GM06990 (cell line): ENCODE data around the gene GNG12.
"Not testable (repeated sequence)": the region's sequence is repeated elsewhere in the genome, so short reads cannot be mapped to it uniquely, and the experiment has no call there.

Source experiments
- DNase-seq: peaks from one replicate; pipeline ENCODE4 v3.0.0-alpha.2; 2011; ENCODE audit not compliant: insufficient read length; ENCODE audit errors: extremely low read depth
- H3K27me3 ChIP-seq: replicated peaks from 2 replicates; pipeline ENCODE4 v1.6.0; 2011; ENCODE audit warnings: low read length; ENCODE audit not compliant: control insufficient read depth, insufficient read depth
- H3K36me3 ChIP-seq: 2 replicates; pipeline ENCODE4 v1.5.1; 2011; ENCODE audit warnings: low read length; ENCODE audit not compliant: control insufficient read depth, insufficient read depth
- H3K4me3 ChIP-seq: replicated peaks from 2 replicates; pipeline ENCODE4 v1.5.1; 2011; ENCODE audit warnings: low read depth, mild to moderate bottlenecking, control low read depth, low read length
- TF ChIP-seq, protein P1 (sequence below): IDR thresholded peaks from 2 replicates; pipeline ENCODE4 v1.5.1; 2011; ENCODE audit warnings: low read length, control low read depth, mild to moderate bottlenecking, inconsistent platforms; ENCODE audit not compliant: insufficient read depth, poor library complexity, severe bottlenecking

GNG12 gene

DNA sequence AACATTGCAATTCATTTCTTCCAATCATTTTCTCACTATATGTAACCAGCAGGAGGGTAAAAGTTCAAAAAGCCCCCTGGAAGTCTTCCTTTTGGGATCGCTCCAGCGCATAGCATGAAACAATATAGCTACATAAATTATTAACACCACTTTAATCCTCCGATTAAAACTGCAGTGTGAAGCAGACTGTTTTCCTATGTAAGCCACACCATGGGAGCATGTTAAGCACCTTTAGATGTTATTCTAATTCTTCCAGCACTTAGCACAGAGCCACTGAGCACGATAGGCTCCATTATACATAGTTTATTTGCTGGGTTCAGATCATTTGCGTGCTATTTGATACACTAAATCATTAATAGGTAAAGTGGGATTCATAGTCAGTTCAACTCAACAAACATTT, 166.6 kb downstream of the GNG12 start:
- DNase-seq, result no peak
- H3K27me3 ChIP-seq, result no peaks in the 10 kb centered on the region
- H3K4me3 ChIP-seq, result no peak overlapping the region
- H3K36me3 ChIP-seq, result no peaks in the 10 kb centered on the region
- TF ChIP-seq, protein P1, sequence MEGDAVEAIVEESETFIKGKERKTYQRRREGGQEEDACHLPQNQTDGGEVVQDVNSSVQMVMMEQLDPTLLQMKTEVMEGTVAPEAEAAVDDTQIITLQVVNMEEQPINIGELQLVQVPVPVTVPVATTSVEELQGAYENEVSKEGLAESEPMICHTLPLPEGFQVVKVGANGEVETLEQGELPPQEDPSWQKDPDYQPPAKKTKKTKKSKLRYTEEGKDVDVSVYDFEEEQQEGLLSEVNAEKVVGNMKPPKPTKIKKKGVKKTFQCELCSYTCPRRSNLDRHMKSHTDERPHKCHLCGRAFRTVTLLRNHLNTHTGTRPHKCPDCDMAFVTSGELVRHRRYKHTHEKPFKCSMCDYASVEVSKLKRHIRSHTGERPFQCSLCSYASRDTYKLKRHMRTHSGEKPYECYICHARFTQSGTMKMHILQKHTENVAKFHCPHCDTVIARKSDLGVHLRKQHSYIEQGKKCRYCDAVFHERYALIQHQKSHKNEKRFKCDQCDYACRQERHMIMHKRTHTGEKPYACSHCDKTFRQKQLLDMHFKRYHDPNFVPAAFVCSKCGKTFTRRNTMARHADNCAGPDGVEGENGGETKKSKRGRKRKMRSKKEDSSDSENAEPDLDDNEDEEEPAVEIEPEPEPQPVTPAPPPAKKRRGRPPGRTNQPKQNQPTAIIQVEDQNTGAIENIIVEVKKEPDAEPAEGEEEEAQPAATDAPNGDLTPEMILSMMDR, result no peak

DNA sequence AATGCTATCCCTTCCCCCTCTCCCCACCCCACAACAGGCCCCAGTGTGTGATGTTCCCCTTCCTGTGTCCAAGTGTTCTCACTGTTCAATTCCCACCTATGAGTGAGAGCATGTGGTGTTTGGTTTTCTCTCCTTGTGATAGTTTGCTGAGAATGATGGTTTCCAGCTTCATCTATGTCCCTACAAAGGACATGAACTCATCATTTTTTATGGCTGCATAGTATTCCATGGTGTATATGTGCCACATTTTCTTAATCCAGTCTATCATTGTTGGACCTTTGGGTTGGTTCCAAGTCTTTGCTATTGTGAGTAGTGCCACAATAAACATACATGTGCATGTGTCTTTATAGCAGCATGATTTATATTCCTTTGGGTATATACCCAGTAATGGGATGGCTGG, 168.0 kb downstream of the GNG12 start:
- H3K4me3 ChIP-seq, H3K27me3 ChIP-seq, H3K36me3 ChIP-seq, DNase-seq: not testable (repeated sequence)

DNA sequence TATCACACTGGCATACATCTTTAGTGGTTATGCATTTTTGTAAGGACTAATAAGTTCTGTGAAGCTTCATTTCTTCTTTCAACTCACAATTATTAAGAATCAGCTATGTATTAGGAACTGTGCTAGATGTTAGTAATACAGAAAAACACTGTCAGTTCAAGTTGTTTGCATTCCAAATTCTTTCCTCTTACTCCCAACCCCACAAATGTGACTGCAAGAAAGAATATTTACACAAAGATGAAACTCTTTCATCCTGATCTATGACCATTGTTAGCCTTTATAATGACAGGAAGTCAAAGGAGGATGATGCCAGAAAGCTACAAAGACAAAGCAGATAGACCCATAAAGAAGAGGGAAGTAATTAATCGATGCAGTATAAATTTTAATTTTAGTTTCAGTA, 169.2 kb downstream of the GNG12 start:
- TF ChIP-seq, protein P1, result no peak
- Histone ChIP-seq H3K36me3 (no peaks in the 10 kb centered on the region), H3K4me3 (no peak overlapping the region), H3K27me3 (no peaks in the 10 kb centered on the region)
- DNase-seq, result no peak

DNA sequence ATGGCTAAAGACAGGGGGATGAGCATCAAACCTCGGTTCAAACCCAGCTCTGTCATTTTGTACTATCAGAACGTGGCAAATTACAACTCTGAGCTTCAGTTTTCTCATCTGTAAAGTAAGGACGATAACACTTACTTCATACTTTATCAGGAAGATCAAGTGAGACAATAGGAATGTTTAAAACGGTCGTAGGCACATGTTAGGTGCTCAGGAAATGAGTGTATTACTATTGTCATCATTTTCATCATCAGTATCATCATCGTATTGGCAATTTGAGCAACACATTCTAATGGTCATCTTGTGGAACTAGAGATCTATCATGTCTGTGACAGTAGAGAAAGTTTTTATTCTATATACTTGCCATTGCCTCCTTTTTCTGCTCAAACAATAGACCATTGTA, 170.4 kb downstream of the GNG12 start:
- no peaks in the 10 kb centered on the region for H3K27me3 ChIP-seq

DNA sequence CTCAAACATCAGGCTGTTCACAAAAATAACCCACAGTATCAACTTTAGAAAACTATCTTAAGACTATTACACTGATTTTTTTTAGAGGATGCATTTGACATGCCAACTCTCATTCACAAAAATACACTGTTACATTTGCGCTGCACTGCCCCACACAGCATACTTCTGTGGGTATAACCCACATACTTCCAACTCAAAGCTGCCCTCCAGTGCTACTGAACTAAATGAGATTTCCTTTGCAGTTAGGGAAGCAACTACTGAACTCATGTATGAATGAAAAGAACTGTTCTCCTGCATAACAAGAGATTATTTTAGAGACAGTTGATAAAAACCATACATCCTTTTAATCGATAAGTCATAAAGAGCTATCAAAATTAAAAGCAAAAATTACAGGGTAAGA, 174.0 kb downstream of the GNG12 start:
- DNase-seq, result no peak
- Histone ChIP-seq H3K4me3 (no peak overlapping the region), H3K36me3 (no peaks in the 10 kb centered on the region), H3K27me3 (no peaks in the 10 kb centered on the region)
- TF ChIP-seq, protein P1, result no peak

More for the DNA sequence above, 170.4 kb downstream of the GNG12 start:
- Histone ChIP-seq H3K4me3 (no peak overlapping the region), H3K36me3 (no peaks in the 10 kb centered on the region)
- TF ChIP-seq, protein P1, result no peak
- no peak for DNase-seq

DNA sequence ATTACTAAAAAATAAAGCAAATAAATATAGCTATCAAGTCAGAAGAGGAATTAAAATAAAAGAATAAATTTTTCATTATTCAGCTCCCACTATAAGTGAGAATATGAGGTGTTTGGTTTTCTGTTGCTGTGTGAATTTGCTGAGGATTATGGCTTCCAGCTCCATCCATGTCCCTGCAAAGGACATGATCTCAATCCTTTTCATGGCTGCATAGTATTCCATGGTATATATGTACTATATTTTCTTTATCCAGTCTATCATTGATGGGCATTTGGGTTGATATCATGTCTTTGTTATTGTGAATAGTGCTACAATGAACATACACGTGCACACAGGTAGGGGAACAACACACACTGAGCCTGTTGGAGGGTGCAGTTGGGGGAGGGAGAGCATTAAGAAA, 176.1 kb downstream of the GNG12 start:
- not testable (repeated sequence) for H3K36me3 ChIP-seq, DNase-seq, H3K27me3 ChIP-seq, H3K4me3 ChIP-seq

DNA sequence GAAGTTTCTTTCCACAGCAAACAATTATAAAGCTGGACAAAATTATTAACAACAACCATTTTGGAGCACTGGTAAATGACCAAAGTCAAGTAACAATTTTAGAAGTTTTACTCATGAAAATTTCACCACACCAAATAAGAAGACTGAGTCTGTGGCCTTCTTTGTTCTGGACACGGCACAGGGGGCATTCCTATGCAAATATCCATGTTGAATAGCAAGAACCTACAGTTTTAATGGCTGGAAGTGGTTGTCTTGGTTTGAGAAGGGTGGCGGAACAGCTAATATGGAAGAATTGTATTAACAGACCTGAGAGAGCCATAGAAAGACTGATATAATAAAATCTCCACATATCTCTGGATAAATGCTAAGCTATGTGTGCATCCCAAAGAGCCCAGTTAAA, 177.7 kb downstream of the GNG12 start:
- no peaks in the 10 kb centered on the region for H3K27me3 ChIP-seq
- no peak overlapping the region for H3K4me3 ChIP-seq
- TF ChIP-seq, protein P1, result no peak
- H3K36me3 ChIP-seq, result no peaks in the 10 kb centered on the region
- DNase-seq, result no peak
